BJ (cell line): ENCODE measurements around the gene CHN2. TPM values are rescaled to one million over a fixed set of nuclear protein-coding genes. Genes with fewer than 3 reads are reported as not detected.

Experiments
- CTCF ChIA-PET: fragments of 350-600 bp; formaldehyde crosslinking; extraction: SDS; loops from one replicate; lab custom pipeline; 2021; ENCODE audit warnings: antibody characterized with exemption, inconsistent platforms; lab: Yijun Ruan, JAX
- POLR2A ChIA-PET: fragments of 300-600 bp; sonication (Branson Sonifier 250); formaldehyde crosslinking; extraction: SDS; loops from one replicate; lab custom pipeline; 2021; ENCODE audit warnings: antibody characterized with exemption; lab: Charles Lee
- DNase-seq: peaks from one replicate; pipeline ENCODE4 v3.0.0-alpha.2; 2011; ENCODE audit warnings: low read depth
- H3K27me3 ChIP-seq: 2 replicates; pipeline ENCODE4 v1.6.0; 2011; ENCODE audit warnings: low read length; ENCODE audit not compliant: control insufficient read depth, insufficient read depth
- H3K36me3 ChIP-seq: 2 replicates; pipeline ENCODE4 v1.5.1; 2011; ENCODE audit warnings: low read length; ENCODE audit not compliant: control insufficient read depth, insufficient read depth
- H3K4me3 ChIP-seq: 2 replicates; pipeline ENCODE4 v1.5.1; 2011; ENCODE audit warnings: low read depth, mild to moderate bottlenecking, control low read depth, low read length
- CTCF ChIP-seq: IDR thresholded peaks from 2 replicates; pipeline ENCODE4 v1.5.1; 2011; ENCODE audit warnings: low read depth, mild to moderate bottlenecking, control low read depth, inconsistent platforms, low read length, moderate library complexity; ENCODE audit not compliant: insufficient read depth
- polyA plus RNA-seq: library from polyadenylated mRNA; depleted of rRNA; stranded (reverse); fragments of >200 nt; gene quantifications from 2 replicates; pipeline ENCODE4 v1.2.3, GENCODE V29; 2011

The CHN2 gene
- polyA plus RNA-seq, 1 experiment = not detected

- no peak for TF ChIP-seq CTCF
- no peaks in the 10 kb centered on the region for H3K36me3 ChIP-seq
- CTCF ChIA-PET = no interaction called here
- POLR2A ChIA-PET = no interaction called here
- H3K27me3 ChIP-seq = no peaks in the 10 kb centered on the region
- no peak overlapping the region for H3K4me3 ChIP-seq
- DNase-seq = no peak
These were observed 52.8 kb downstream of the CHN2 start for GRCh38 chr7:29247224-29247962.

- H3K27me3 ChIP-seq = no peaks in the 10 kb centered on the region
- no peaks in the 10 kb centered on the region for H3K36me3 ChIP-seq
- CTCF ChIA-PET = no interaction called here
- TF ChIP-seq CTCF = no peak
- DNase-seq = no peak
- no peak overlapping the region for H3K4me3 ChIP-seq
- POLR2A ChIA-PET = no interaction called here
These were observed 53.3 kb downstream of the CHN2 start for GRCh38 chr7:29247963-29248236.

- Histone ChIP-seq H3K36me3 (no peaks in the 10 kb centered on the region), H3K27me3 (no peaks in the 10 kb centered on the region), H3K4me3 (no peak overlapping the region)
- POLR2A ChIA-PET = interaction anchor here (0.6 kb wide), 1 partner anchor 32 kb away, joined by 3 read pairs; no protein-coding TSS in a partner anchor
- CTCF ChIA-PET = interaction anchor here (0.7 kb wide), 1 partner anchor 142 kb away, joined by 3 read pairs; no protein-coding TSS in a partner anchor
- DNase-seq = no peak
- no peak for TF ChIP-seq CTCF
These were observed 54.3 kb downstream of the CHN2 start for GRCh38 chr7:29248713-29249382.

GRCh38 chr7:29249383-29249750, 54.8 kb downstream of the CHN2 start:
- H3K27me3 ChIP-seq = no peaks in the 10 kb centered on the region
- CTCF ChIA-PET = interaction anchor here (0.7 kb wide), 1 partner anchor 143 kb away, joined by 3 read pairs; no protein-coding TSS in a partner anchor

More at GRCh38 chr7:29249383-29249750, 54.8 kb downstream of the CHN2 start:
- Histone ChIP-seq H3K4me3 (no peak overlapping the region), H3K36me3 (no peaks in the 10 kb centered on the region)
- POLR2A ChIA-PET = interaction anchor here (0.6 kb wide), 1 partner anchor 32 kb away, joined by 3 read pairs; no protein-coding TSS in a partner anchor
- TF ChIP-seq CTCF = no peak
- no peak for DNase-seq
